Neural crest cell (in vitro differentiated cells): Measurements from ENCODE around the gene DCXR. TPM values are rescaled to one million over a fixed set of nuclear protein-coding genes. Genes with fewer than 3 reads are reported as not detected.

Experiments
- DNase-seq: peaks from one replicate; pipeline ENCODE4 v3.0.0; 2021; ENCODE audit warnings: low read depth, mixed read lengths, low spot score
- H3K27ac Mint-ChIP-seq: one replicate; pipeline ENCODE4 v1.8.0; 2021; ENCODE audit warnings: mild to moderate bottlenecking, mixed read lengths; ENCODE audit not compliant: unreplicated experiment
- H3K27me3 Mint-ChIP-seq: 2 replicates; pipeline ENCODE4 v1.8.0; 2021; ENCODE audit warnings: low read depth, mild to moderate bottlenecking, mixed read lengths
- H3K36me3 Mint-ChIP-seq: 2 replicates; pipeline ENCODE4 v1.8.0; 2021; ENCODE audit warnings: low read depth, mild to moderate bottlenecking, mixed read lengths
- H3K4me1 Mint-ChIP-seq: 2 replicates; pipeline ENCODE4 v1.8.0; 2021; ENCODE audit warnings: mixed read lengths
- H3K4me3 Mint-ChIP-seq: one replicate; pipeline ENCODE4 v1.8.0; 2021; ENCODE audit warnings: mild to moderate bottlenecking, mixed read lengths
- H3K9me3 Mint-ChIP-seq: 2 replicates; pipeline ENCODE4 v1.8.0; 2021; ENCODE audit warnings: mixed read lengths
- CTCF ChIP-seq: fragments of 200-600 bp; sonication (generic); conservative IDR thresholded peaks from 2 replicates; pipeline ENCODE4 v1.5.0; 2021; ENCODE audit warnings: antibody characterized with exemption, mild to moderate bottlenecking
- total RNA-seq: library from RNA; stranded (reverse); gene quantifications from 2 replicates; pipeline ENCODE4 v1.2.1, GENCODE V29; 2021

Gene DCXR
- total RNA-seq, 1 donor from 2014 or later: 198 TPM

GRCh38 chr17:82080789-82081464, 43.4 kb upstream of the DCXR start:
- Mint-ChIP-seq H3K4me3 (no peak overlapping the region), H3K4me1 (no peaks in the 10 kb centered on the region), H3K27me3 (peaks cover 3% of the 10 kb centered on the region), H3K27ac (no peak overlapping the region), H3K36me3 (peaks cover 2% of the 10 kb centered on the region), H3K9me3 (no peaks in the 10 kb centered on the region)
- TF ChIP-seq CTCF: no peak
- DNase-seq: no peak

- no peak for DNase-seq
- Mint-ChIP-seq H3K4me3 (peak overlapping the region; percentile 47), H3K36me3 (peaks cover 2% of the 10 kb centered on the region), H3K4me1 (no peaks in the 10 kb centered on the region), H3K9me3 (no peaks in the 10 kb centered on the region), H3K27me3 (peaks cover 8% of the 10 kb centered on the region), H3K27ac (no peak overlapping the region)
- TF ChIP-seq CTCF: no peak
Observed at GRCh38 chr17:82080048-82080788, 42.7 kb upstream of the DCXR start.

- Mint-ChIP-seq H3K4me1 (no peaks in the 10 kb centered on the region), H3K27me3 (peaks cover 11% of the 10 kb centered on the region), H3K36me3 (peaks cover 2% of the 10 kb centered on the region), H3K27ac (peak overlapping the region; percentile 27), H3K9me3 (no peaks in the 10 kb centered on the region), H3K4me3 (no peak overlapping the region)
- TF ChIP-seq CTCF: no peak
- DNase-seq: no peak
Observed at GRCh38 chr17:82079001-82079677, 41.6 kb upstream of the DCXR start.

GRCh38 chr17:82078433-82078832, 40.9 kb upstream of the DCXR start:
- H3K4me3 Mint-ChIP-seq: no peak overlapping the region
- DNase-seq: no peak
- no peaks in the 10 kb centered on the region for H3K9me3 Mint-ChIP-seq
- peaks cover 17% of the 10 kb centered on the region for H3K27me3 Mint-ChIP-seq
- H3K36me3 Mint-ChIP-seq: peaks cover 2% of the 10 kb centered on the region
- no peak for TF ChIP-seq CTCF
- H3K4me1 Mint-ChIP-seq: no peaks in the 10 kb centered on the region
- H3K27ac Mint-ChIP-seq: no peak overlapping the region

- no peak overlapping the region for H3K27ac Mint-ChIP-seq
- H3K27me3 Mint-ChIP-seq: peaks cover 20% of the 10 kb centered on the region
- TF ChIP-seq CTCF: no peak
- peaks cover 2% of the 10 kb centered on the region for H3K36me3 Mint-ChIP-seq
- no peaks in the 10 kb centered on the region for H3K9me3 Mint-ChIP-seq
- peak overlapping the region; percentile 56 for H3K4me3 Mint-ChIP-seq
- no peaks in the 10 kb centered on the region for H3K4me1 Mint-ChIP-seq
- no peak for DNase-seq
Observed at GRCh38 chr17:82077617-82078358, 40.3 kb upstream of the DCXR start.
